NCI-H2029 treated with DMSO at 0.1 percent for 48 hours (cell line): ENCODE measurements around the gene ZNF273.
"Not testable (repeated sequence)": the region's sequence is repeated elsewhere in the genome, so short reads cannot be mapped to it uniquely, and the experiment has no call there.

ENCODE experiments used
- DNase-seq: peaks from one replicate; lab custom pipeline; 2025; lab: John Stamatoyannopoulos, UW

Gene ZNF273

GRCh38 chr7:64902806-64903721 is at the start of gene ZNF273:
TSS of gene ZNF273 (plus strand) at chr7:64903273. CDS start at chr7:64903318, 45 bp downstream.
- peak; percentile 62 for DNase-seq

GRCh38 chr7:64853679-64854078 is 49.4 kb upstream of the ZNF273 start:
- no peak for DNase-seq

- DNase-seq: no peak
These were observed 48.1 kb upstream of the ZNF273 start for GRCh38 chr7:64854969-64855368.

GRCh38 chr7:64863021-64863420 is 40.1 kb upstream of the ZNF273 start:
- no peak for DNase-seq

GRCh38 chr7:64863530-64863929 is 39.5 kb upstream of the ZNF273 start:
- DNase-seq: not testable (repeated sequence)

- DNase-seq: no peak
These were observed 39.1 kb upstream of the ZNF273 start for GRCh38 chr7:64863969-64864368.

GRCh38 chr7:64867863-64868440 is 35.1 kb upstream of the ZNF273 start:
- DNase-seq: no peak

- DNase-seq: no peak
These were observed 34.6 kb upstream of the ZNF273 start for GRCh38 chr7:64868499-64868898.

GRCh38 chr7:64869121-64869725 is 33.9 kb upstream of the ZNF273 start:
- no peak for DNase-seq

GRCh38 chr7:64869912-64870562 is 33.0 kb upstream of the ZNF273 start:
- DNase-seq: no peak

GRCh38 chr7:64870656-64871055 is 32.4 kb upstream of the ZNF273 start:
- DNase-seq: no peak

- no peak for DNase-seq
These were observed 31.3 kb upstream of the ZNF273 start for GRCh38 chr7:64871761-64872160.

GRCh38 chr7:64872351-64873154 is 30.5 kb upstream of the ZNF273 start:
- DNase-seq: no peak

GRCh38 chr7:64873155-64873500 is 29.9 kb upstream of the ZNF273 start:
- DNase-seq: no peak

- DNase-seq: no peak
These were observed 29.6 kb upstream of the ZNF273 start for GRCh38 chr7:64873517-64873916.

GRCh38 chr7:64874114-64874513 is 29.0 kb upstream of the ZNF273 start:
- peak; percentile 75 for DNase-seq

GRCh38 chr7:64874562-64875250 is 28.4 kb upstream of the ZNF273 start:
- no peak for DNase-seq

GRCh38 chr7:64875258-64875657 is 27.8 kb upstream of the ZNF273 start:
- no peak for DNase-seq

GRCh38 chr7:64875658-64876406 is 27.2 kb upstream of the ZNF273 start:
- no peak for DNase-seq
